ELF-1 (cell line): ENCODE data around the gene SMIM43.
"Not testable (repeated sequence)": the region's sequence is repeated elsewhere in the genome, so short reads cannot be mapped to it uniquely, and the experiment has no call there.

Source experiments
- DNase-seq: peaks from one replicate; pipeline ENCODE4 v3.0.0-alpha.2; 2016; ENCODE audit warnings: low read depth, low spot score

SMIM43 gene

DNA sequence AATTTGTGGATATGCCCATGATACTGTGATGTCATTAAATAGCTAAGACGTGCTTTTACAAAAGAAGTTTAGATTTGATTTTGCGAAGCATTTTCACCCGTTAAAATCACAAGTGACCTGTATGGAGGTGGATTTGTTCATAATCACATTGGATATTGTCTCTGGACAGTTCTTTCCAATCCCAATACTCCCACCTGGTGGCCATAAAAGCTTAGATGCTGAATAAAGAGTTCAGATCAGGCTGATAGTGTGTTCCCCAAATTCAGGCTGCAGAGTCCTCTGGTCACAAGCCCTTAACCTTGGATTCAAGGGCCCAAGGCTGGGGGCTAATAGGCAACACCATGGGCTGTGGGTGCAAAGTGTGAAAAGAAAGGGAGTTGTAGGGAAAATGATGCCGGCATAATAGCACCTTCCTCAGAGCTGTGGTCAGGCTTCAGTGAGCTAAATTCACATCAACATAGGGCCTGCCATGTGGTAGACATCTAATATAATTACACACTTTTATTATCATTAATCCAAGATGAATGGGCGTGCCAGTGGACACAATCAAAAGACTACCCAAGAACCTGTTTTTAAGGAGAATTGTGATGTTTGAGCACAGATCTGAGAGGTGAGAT lies 28.1 kb downstream of the SMIM43 start:
- no peak for DNase-seq

- DNase-seq, result no peak
Observed at GRCh38 chr4:121734571-121734970, 30.4 kb downstream of the SMIM43 start.

- DNase-seq, result no peak
Observed at GRCh38 chr4:121733942-121734341, 31.0 kb downstream of the SMIM43 start.

DNA sequence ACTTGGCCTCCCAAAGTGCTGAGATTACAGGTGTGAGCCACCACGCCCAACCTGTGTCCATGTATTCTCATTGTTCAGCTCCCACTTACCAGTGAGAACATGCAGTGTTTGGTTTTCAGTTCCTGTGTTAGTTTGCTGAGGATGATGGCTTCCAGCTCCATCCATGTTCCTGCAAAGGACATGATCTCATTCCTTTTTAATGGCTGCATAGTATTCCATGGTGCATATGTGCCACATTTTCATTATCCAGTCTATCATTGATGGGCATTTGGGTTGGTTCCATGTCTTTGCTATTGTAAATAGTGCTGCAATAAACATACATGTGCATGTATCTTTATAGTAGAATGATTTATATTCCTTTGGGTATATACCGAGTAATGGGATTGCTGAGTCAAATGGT lies 35.2 kb downstream of the SMIM43 start:
- not testable (repeated sequence) for DNase-seq

- DNase-seq, result no peak
Observed at GRCh38 chr4:121728798-121729226, 36.2 kb downstream of the SMIM43 start.

- no peak for DNase-seq
Observed at GRCh38 chr4:121728066-121728465, 36.9 kb downstream of the SMIM43 start.

GRCh38 chr4:121726642-121727268 lies 38.2 kb downstream of the SMIM43 start:
- DNase-seq, result no peak

DNA sequence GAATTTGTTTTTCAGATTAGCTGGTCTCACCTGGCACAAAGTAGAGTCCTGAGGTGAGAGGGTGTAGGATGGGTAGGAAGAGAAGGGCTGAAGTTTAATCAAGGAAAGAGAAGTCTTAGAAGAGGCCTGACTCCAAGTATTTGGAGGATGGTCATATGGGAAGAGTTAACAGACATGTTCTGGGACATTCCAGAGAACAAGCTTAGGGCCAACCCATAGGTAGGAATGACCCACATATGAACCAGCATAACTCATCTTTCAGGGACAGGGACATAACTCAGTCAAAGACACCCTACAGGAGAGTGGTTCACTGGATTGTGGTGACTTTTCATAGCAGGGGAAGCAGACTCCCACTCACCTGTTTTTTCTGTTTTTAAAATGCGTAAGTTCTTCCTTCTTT lies 40.3 kb downstream of the SMIM43 start:
- no peak for DNase-seq

- no peak for DNase-seq
Observed at GRCh38 chr4:121721700-121722099, 43.3 kb downstream of the SMIM43 start.

DNA sequence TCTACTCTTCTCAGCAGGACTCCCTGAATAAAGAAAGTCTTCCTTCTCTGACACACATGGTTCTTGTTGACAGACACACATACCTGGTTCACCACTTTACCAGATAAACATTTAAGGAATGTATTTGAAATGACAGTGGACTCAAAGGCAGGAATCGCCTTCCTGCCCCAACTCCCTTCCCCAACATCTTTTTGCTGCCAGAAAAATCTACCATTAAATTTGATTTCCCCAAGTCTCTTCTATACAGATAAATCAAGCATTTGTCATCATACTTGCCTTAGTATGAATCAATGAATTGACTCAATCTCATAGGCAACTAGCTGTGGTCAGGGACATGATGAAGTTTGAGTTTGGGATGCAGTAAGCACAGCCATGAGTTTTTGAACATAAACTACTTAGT lies 44.9 kb downstream of the SMIM43 start:
- no peak for DNase-seq

DNA sequence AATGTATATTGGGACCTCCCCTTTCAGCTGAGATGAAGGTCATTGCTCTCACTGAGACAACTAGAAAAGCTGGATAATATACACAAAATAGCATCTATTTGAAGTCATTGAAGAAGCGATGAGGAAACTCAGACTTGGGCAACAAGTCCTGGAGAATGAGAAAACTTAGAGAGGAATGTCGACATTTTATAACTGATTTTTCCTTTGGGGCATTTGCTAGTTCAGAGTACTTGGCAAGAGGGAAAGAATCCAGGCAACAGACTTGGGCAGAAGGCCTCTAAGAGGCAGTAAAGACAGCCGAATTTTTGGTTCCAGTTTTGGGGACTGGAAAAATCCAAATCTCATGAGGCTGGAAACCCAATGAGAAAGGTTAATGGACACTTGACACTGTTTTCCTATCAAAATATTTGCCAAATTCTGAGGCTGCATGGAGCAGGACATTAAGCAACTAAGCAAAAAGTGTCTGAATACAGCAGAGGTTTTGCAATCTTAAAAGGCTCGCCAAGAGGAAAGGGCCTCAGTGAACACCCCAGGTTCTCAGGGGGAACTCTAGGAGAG lies 47.2 kb downstream of the SMIM43 start:
- no peak for DNase-seq

GRCh38 chr4:121714548-121714947 lies 50.4 kb downstream of the SMIM43 start:
- DNase-seq, result no peak

DNA sequence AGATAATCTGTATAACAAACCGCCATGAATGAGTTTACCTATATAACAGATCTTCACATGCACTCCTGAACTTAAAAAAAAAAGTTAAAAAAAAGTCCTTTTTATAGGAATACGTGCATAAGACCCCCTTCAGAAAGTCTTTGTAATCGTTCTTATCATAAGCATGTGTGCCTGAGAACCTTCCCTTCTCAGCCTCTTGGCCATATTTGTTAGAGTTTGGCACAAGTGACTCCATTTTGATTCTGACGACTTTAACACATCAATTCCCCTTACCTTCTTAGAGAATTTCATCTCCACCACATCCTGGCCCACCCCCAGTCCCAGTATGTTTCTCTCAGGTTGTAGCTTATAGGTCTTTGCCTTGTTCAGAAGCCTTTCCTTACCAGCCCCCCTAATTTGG lies 52.2 kb downstream of the SMIM43 start:
- DNase-seq, result no peak

GRCh38 chr4:121712001-121712651 lies 52.8 kb downstream of the SMIM43 start:
- no peak for DNase-seq

DNA sequence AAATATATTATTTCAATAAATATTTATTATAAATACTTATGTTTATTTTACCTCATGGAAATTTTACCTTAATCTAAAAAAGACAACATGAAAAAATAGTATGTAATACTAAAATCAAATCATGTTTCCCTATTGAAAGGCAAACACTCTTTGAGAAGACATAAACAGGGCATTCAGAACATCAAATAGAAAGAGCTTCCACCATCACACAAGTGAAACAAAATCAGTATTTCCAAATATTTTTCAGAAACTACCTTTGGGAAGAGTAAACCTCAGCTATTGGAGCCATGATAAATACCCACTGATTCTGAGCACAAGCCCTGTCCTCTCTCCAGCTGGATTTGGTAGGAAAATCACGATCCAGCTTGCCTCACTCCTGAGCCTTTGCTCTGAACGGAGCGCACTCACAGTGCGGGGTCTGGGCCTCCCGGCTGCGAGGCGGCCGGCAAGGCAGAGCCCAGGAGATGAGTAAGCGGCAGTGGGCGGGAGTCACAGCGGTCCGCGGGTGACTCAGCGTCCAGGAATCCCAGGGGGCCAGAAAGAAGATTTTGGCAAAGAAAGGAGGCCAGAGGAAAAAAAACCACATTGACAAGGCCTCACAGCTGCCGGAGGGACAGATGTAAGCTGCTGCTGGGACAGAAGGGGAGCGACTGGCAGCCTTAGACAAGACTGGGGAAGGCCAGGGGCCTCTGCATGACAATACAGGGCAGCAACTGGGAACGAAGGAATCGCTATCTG lies 53.5 kb downstream of the SMIM43 start:
- peak; percentile 98 for DNase-seq

- no peak for DNase-seq
Observed at GRCh38 chr4:121709766-121710405, 55.1 kb downstream of the SMIM43 start.
